Nephron progenitor cell (in vitro differentiated cells): ENCODE measurements around the gene MUC4.

Source experiments
- DNase-seq: peaks from one replicate; pipeline ENCODE4 v3.0.0; 2021
- H3K27ac Mint-ChIP-seq: 2 replicates; pipeline ENCODE4 v1.8.0; 2021; ENCODE audit warnings: mild to moderate bottlenecking, moderate library complexity, mixed read lengths
- H3K27me3 Mint-ChIP-seq: 2 replicates; pipeline ENCODE4 v1.8.0; 2021; ENCODE audit warnings: mild to moderate bottlenecking, low read depth, mixed read lengths; ENCODE audit not compliant: poor library complexity
- H3K36me3 Mint-ChIP-seq: 2 replicates; pipeline ENCODE4 v1.8.0; 2021; ENCODE audit warnings: low read depth, mixed read lengths
- H3K4me1 Mint-ChIP-seq: 2 replicates; pipeline ENCODE4 v1.8.0; 2021; ENCODE audit warnings: mixed read lengths
- H3K4me3 Mint-ChIP-seq: 2 replicates; pipeline ENCODE4 v1.8.0; 2021; ENCODE audit warnings: mild to moderate bottlenecking, moderate library complexity, mixed read lengths
- H3K9me3 Mint-ChIP-seq: 2 replicates; pipeline ENCODE4 v1.8.0; 2021; ENCODE audit warnings: mild to moderate bottlenecking, moderate library complexity, mixed read lengths
- TF ChIP-seq, protein P1 (sequence below): fragments of 200-600 bp; sonication (generic); IDR thresholded peaks from 2 replicates; pipeline ENCODE4 v1.5.0; 2021; ENCODE audit warnings: antibody characterized with exemption

MUC4 gene

DNA sequence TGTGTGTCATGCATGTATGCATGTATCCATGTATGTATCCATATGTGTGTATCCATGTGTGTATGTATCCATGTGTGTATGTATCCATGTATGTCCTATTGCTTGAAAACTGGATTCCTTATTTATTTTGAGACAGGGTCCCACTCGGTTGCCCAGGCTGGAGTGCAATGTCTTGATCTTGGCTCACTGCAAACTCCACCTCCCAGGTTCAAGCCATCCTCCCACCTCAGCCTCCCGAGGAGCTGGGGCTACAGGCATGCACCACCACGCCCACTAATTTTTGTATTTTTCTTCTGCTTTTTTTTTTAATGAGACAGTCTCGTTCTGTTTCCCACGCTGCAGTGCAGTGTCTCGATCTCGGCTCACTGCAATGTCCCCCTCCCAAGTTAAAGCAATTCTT, 56.8 kb downstream of the MUC4 start:
- peaks cover 62% of the 10 kb centered on the region for H3K4me1 Mint-ChIP-seq
- no peak overlapping the region for H3K27ac Mint-ChIP-seq
- H3K4me3 Mint-ChIP-seq, result no peak overlapping the region
- TF ChIP-seq, protein P1, sequence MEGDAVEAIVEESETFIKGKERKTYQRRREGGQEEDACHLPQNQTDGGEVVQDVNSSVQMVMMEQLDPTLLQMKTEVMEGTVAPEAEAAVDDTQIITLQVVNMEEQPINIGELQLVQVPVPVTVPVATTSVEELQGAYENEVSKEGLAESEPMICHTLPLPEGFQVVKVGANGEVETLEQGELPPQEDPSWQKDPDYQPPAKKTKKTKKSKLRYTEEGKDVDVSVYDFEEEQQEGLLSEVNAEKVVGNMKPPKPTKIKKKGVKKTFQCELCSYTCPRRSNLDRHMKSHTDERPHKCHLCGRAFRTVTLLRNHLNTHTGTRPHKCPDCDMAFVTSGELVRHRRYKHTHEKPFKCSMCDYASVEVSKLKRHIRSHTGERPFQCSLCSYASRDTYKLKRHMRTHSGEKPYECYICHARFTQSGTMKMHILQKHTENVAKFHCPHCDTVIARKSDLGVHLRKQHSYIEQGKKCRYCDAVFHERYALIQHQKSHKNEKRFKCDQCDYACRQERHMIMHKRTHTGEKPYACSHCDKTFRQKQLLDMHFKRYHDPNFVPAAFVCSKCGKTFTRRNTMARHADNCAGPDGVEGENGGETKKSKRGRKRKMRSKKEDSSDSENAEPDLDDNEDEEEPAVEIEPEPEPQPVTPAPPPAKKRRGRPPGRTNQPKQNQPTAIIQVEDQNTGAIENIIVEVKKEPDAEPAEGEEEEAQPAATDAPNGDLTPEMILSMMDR, result no peak
- peaks cover 25% of the 10 kb centered on the region for H3K27me3 Mint-ChIP-seq
- no peak for DNase-seq
- no peaks in the 10 kb centered on the region for H3K36me3 Mint-ChIP-seq
- H3K9me3 Mint-ChIP-seq, result no peaks in the 10 kb centered on the region

DNA sequence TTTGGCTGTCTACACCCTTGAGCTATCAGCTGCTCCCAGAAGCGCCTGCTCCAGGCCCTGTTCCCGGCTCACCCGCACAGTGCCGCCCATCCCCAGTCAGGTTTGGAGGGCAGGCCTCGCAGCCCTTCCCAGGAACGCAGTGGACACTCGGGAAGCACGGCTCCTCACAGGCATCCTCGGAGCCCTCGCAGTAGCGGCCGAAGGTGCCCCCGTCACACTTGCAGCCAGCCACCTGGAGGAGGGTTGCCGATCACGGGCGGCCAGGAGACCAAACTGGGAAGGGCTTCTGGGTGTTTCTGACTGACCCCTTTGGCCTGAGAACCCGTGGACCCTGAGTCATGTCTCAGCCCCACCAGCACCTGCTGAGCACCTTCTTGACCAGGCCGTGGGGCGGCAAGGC, 57.6 kb downstream of the MUC4 start:
- H3K9me3 Mint-ChIP-seq, result no peaks in the 10 kb centered on the region
- peaks cover 55% of the 10 kb centered on the region for H3K4me1 Mint-ChIP-seq
- H3K4me3 Mint-ChIP-seq, result no peak overlapping the region
- peaks cover 24% of the 10 kb centered on the region for H3K27me3 Mint-ChIP-seq
- no peak for DNase-seq
- H3K36me3 Mint-ChIP-seq, result no peaks in the 10 kb centered on the region
- TF ChIP-seq, protein P1, result no peak
- no peak overlapping the region for H3K27ac Mint-ChIP-seq

DNA sequence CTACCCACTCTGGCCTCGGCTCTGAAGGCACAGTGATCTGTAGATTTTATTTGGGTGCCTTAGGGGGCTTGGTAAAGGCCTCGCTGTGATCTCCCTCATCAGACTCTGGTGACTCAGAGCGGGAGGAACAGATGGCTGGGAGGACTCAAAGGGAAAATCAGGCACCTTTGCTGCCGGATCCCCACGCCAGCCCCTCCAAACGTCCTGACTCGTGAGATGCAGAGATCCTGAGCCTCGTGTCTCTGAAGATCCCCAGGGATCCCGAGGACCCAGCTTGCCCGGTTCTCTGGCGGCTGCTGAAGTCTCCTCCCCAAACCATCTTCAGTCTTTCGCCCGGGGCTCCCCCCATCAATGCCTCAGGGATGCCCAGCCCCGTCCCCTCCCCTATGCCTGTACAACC, 58.1 kb downstream of the MUC4 start:
- TF ChIP-seq, protein P1, result no peak
- H3K36me3 Mint-ChIP-seq, result no peaks in the 10 kb centered on the region
- peak overlapping the region; percentile 69 for H3K27ac Mint-ChIP-seq

DNA sequence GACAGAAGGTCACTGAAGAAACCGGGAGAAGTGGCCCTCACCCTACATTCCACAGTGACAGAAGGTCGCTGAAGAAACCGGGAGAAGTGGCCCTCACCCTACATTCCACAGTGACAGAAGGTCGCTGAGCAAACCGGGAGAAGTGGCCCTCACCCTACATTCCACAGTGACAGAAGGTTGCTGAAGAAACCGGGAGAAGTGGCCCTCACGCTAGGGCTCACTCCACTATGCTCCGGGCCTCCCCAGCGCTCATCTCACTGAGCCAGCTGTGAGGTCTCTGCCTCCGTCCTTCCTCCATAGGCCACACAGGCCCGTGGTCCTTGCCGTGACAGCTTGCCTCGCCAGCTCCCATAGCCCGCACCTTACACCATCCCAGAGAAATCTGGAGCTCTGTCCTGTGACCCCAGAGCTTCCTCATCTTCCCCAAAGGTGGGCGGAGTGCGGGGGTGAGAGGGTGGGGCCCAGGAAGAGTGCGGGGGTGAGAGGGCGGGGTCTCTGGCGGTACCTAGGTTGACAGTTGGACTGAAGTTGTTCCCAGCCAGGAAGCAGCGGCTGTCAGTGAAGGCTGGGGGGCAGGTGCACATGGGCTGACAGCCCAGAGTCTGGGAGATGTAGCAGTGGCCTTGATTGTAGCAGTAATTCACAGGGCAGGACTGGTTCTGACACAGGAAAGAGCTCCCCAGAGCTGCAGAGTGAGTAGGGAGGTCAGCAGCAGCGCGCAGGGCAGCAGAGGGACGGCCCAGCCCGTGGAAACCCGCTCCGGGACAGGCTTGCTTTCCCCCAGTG, 59.0 kb downstream of the MUC4 start:
- Mint-ChIP-seq H3K36me3 (no peaks in the 10 kb centered on the region), H3K4me1 (peaks cover 49% of the 10 kb centered on the region), H3K4me3 (no peak overlapping the region), H3K9me3 (no peaks in the 10 kb centered on the region), H3K27ac (no peak overlapping the region), H3K27me3 (peaks cover 32% of the 10 kb centered on the region)
- DNase-seq, result no peak
- TF ChIP-seq, protein P1, result no peak

More for the DNA sequence above, 58.1 kb downstream of the MUC4 start:
- Mint-ChIP-seq H3K9me3 (no peaks in the 10 kb centered on the region), H3K4me1 (peaks cover 52% of the 10 kb centered on the region), H3K27me3 (peaks cover 25% of the 10 kb centered on the region), H3K4me3 (no peak overlapping the region)
- DNase-seq, result no peak

DNA sequence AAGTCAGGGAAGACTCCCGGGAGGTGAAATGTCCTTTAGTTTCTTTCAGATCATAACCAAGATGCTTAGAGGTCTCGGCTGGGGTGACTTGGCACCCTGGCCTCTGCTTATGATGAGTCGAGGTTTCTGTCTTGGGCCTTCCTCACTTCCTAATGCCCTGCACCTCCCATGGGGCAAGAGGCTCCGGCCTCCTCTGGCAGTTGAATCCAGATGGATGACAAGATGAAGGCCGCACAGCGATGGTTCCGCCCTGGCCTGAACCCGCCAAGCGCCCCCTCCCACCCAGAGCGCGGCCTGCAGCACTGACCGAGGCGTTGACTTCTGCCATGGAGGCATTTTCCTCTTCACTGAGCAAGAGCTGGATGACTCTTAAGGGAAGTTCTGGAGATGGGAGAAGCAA, 59.7 kb downstream of the MUC4 start:
- no peak for DNase-seq
- Mint-ChIP-seq H3K36me3 (no peaks in the 10 kb centered on the region), H3K4me3 (no peak overlapping the region), H3K4me1 (peaks cover 45% of the 10 kb centered on the region), H3K27me3 (peaks cover 39% of the 10 kb centered on the region), H3K27ac (no peak overlapping the region), H3K9me3 (peaks cover 3% of the 10 kb centered on the region)
- TF ChIP-seq, protein P1, result no peak

DNA sequence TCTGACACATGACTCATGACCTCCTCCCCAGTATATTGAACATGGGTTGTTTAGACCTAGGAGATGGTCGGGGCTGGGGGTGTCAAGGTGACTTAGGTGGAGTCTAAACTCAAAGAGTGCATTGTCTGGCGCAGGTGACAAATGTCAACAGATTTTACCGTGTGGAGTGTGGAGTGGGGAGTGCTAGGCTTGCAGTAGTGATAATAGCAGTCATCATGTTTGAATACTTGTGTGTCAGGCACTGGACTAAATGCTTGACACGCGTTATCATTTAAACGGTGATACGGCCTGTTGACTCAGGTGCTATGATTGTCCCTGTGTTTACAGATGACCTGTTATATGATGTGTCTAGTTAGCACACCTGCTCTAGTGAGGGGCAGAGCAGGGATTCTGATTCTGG, 60.2 kb downstream of the MUC4 start:
- DNase-seq, result no peak

More for the DNA sequence above, 60.2 kb downstream of the MUC4 start:
- H3K27ac Mint-ChIP-seq, result no peak overlapping the region
- H3K4me3 Mint-ChIP-seq, result no peak overlapping the region
- H3K9me3 Mint-ChIP-seq, result peaks cover 5% of the 10 kb centered on the region
- H3K36me3 Mint-ChIP-seq, result no peaks in the 10 kb centered on the region
- H3K27me3 Mint-ChIP-seq, result peaks cover 41% of the 10 kb centered on the region
- H3K4me1 Mint-ChIP-seq, result peaks cover 43% of the 10 kb centered on the region
- TF ChIP-seq, protein P1, result no peak
